GM12865 (cell line): Measurements from ENCODE around the gene LY86.

Experiments
- DNase-seq: peaks from one replicate; pipeline ENCODE4 v3.0.0; 2010; ENCODE audit warnings: low read depth
- H3K4me3 ChIP-seq: 2 replicates; pipeline ENCODE4 v1.5.1; 2011; ENCODE audit warnings: mild to moderate bottlenecking, low read depth, low read length, control low read depth
- TF ChIP-seq, protein P1 (sequence below): IDR thresholded peaks from 2 replicates; pipeline ENCODE4 v1.5.1; 2011; ENCODE audit warnings: low read length, control low read depth, low read depth, inconsistent platforms; ENCODE audit not compliant: insufficient read depth; ENCODE audit errors: missing control alignments

The LY86 gene

DNA sequence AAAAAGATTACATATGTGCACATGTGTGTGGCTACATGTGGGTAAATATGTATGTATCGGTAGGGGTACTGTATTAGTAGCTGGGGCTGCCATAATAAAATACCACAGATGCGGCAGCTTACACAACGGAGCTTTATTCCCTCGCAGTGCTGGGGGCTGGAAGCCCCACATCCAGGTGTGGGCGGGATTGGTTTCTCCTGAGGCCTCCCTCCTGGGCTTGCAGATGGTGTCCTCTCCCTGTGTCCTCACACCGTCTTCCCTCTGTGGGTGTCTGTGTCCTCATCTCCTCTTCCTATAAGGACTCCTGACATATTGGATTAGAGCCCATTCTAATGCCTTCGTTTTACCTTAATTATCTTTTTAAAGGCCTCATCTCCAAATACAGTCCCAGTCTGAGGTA lies 97.7 kb downstream of the LY86 start:
- H3K4me3 ChIP-seq, result no peak overlapping the region
- TF ChIP-seq, protein P1, sequence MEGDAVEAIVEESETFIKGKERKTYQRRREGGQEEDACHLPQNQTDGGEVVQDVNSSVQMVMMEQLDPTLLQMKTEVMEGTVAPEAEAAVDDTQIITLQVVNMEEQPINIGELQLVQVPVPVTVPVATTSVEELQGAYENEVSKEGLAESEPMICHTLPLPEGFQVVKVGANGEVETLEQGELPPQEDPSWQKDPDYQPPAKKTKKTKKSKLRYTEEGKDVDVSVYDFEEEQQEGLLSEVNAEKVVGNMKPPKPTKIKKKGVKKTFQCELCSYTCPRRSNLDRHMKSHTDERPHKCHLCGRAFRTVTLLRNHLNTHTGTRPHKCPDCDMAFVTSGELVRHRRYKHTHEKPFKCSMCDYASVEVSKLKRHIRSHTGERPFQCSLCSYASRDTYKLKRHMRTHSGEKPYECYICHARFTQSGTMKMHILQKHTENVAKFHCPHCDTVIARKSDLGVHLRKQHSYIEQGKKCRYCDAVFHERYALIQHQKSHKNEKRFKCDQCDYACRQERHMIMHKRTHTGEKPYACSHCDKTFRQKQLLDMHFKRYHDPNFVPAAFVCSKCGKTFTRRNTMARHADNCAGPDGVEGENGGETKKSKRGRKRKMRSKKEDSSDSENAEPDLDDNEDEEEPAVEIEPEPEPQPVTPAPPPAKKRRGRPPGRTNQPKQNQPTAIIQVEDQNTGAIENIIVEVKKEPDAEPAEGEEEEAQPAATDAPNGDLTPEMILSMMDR, result no peak
- no peak for DNase-seq

DNA sequence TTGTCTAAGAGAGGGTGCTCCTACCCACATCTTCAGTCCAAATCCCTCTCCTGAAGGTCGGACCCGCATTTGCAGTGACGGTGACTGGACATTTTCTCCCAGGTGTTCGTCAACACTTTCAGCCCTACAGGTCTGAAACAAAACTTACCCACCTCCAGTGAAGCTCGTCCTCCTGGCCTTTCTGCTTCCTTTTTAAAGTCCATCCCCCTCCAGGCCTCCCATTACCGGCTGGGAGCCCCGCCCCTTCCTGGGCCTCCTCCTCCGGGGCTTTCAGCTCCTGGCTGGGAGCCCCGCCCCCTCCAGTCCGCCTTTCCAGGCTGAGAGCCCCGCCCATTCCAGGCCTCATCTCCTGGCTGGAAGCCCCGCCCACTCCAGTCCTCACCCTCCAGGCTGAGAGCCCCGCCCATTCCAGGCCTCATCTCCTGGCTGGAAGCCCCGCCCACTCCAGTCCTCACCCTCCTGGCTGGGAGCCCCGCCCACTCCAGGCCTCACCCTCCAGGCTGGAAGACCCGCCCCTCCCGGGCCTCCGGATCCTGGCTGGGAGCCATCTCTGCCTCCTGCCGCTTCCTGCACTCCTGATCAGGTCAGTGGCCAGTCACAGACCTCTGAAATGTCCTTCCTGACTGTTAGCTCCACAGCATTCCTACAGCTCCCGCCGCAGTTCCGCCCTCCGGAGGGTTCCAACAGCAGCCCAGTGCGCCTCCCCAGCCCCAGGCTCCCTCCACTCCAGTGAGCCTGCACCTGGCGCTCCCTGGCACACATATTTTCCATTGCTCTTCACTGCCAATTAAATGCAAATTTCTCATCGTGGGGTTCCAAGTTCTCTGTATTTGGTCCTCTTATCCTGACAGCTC lies 98.5 kb downstream of the LY86 start:
- TF ChIP-seq, protein P1, result no peak
- DNase-seq, result no peak
- no peak overlapping the region for H3K4me3 ChIP-seq

DNA sequence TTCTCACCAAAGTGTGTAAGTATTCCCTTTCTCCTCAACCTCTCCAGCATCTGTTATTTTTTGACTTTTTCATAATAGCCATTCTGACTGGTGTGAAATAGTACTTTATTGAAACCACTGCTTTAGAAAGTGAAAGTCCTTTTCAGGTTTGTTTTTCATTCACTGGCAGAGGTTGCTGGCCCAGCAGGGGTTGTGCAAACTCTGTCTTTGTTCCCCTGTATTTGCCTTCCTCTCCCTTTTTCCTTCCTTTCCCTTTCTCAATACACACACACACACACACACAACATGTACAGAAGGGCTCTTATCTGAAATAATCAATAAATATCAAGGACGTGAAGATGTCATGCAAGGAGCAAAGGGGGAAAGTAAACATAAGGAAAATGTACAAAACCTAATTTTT lies 99.8 kb downstream of the LY86 start:
- TF ChIP-seq, protein P1, result no peak
- DNase-seq, result peak; percentile 43
- no peak overlapping the region for H3K4me3 ChIP-seq

DNA sequence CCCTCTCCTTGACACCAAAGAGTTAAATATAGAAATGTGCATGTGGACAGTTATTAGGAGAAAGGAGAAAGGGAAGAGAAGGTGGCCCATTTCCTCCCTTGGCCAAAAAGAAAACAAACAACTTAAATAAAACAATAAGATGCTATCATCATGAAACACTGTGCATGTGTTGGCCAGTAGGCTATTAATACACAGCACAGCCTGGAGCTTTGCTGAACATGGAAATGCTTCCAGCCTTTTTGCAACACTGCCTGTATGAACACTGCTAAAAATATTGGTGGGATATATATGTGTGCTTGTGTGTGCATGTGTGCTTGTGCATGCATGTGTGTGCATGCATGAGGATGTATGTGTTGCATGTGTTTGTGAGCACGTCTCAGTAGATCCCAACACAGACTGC lies 100.4 kb downstream of the LY86 start:
- TF ChIP-seq, protein P1, result no peak
- no peak overlapping the region for H3K4me3 ChIP-seq
- DNase-seq, result no peak

DNA sequence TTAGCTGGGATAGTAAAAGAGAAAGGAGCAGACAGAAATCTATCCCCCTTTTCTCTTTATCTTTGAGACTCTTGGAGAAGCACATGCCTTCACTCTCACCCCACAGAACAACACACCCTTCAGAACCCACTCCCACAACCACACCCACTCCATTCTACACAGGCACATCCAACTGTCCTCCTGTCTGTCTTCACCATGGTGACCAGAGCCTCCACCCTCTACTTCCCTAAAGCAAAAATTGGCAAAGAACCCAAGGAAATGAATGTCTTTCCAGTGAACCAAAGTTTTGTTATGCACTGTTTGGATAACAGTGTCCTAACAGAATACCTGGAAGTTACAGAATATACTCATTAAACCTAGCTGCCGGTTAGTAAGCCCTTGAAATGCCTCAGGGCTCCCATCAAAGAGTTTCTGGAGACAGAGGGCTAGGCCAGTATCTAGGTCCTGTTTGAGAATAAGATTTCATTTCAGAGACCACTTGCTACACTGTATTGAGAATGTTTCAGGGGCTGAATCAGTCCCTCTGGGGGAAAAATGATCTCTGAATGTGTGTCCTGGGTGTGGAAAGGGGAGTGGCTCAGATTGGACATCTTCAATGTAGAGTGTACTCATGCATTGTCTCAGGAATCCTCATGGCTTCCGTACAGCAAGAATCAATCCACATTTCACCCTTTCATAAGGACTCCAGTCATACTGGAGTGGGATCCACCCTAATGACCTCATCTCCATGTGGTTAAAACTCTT lies 101.1 kb downstream of the LY86 start:
- TF ChIP-seq, protein P1, result no peak
- no peak for DNase-seq
- H3K4me3 ChIP-seq, result no peak overlapping the region

DNA sequence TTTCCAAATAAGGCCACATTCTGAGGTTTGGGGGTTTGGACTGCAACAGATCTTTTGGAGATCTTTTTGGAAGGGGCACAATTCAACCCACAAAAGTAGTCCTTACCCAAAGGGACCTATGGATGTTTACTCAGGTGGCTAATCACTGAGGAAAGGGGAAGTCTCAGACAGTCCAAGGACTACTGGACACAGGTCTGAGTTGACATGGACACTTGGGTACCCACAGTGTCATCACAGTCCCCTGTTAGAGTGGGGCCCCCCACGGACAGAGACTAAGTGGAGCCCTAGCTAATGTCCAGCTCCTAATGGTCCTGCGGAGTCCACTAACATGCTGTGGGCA lies 101.6 kb downstream of the LY86 start:
- TF ChIP-seq, protein P1, result no peak
- H3K4me3 ChIP-seq, result no peak overlapping the region
- no peak for DNase-seq

DNA sequence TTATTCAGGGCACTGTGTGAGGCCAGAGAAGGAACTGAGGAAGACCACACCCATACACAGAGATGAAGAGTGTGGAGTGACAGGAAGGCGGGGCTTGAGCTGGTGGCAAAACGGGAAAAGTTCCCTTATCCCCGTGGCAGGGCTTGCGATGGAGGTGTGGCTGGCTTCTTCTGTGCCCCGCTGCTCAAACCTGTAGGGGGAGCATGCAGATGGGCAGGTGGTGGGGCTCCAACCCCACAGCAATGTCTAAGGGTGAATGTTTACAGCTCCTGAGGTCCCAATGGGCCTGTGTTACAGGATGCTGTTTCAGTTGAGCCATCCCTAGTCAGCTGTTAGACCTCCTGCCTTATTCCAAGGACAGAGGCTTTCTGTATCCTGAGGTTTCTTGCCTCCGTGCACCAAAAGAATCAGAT lies 105.9 kb downstream of the LY86 start:
- DNase-seq, result no peak
- H3K4me3 ChIP-seq, result no peak overlapping the region
- TF ChIP-seq, protein P1, result peak; percentile 3
